A673 (cell line): ENCODE results near the gene AUH. TPM values are rescaled to one million over a fixed set of nuclear protein-coding genes. Genes with fewer than 3 reads are reported as not detected.

Experiments used
- BruUV-seq: library from RNA; stranded (reverse); fragments of 400-500 nt; replicated peaks from 2 replicates; lab custom pipeline; 2021; lab: Mats Ljungman, UMichigan
- CTCF ChIA-PET: fragments of 300-600 bp; sonication (Branson Sonifier 250); formaldehyde crosslinking; loops from one replicate; lab custom pipeline; 2022; ENCODE audit warnings: antibody characterized with exemption; lab: Charles Lee
- POLR2A ChIA-PET: fragments of 300-600 bp; sonication (Branson Sonifier 250); formaldehyde crosslinking; loops from one replicate; lab custom pipeline; 2022; ENCODE audit warnings: antibody characterized with exemption; ENCODE audit not compliant: low non-redundant PET; lab: Charles Lee
- DNase-seq: peaks from one replicate; pipeline ENCODE4 v3.0.0-alpha.2; 2015; ENCODE audit warnings: low spot score
- H3K27ac ChIP-seq: fragments of 200-600 bp; sonication (generic); 2 replicates; pipeline ENCODE4 v1.5.1; 2016; ENCODE audit warnings: mixed run types, low read depth, mild to moderate bottlenecking, mixed read lengths, antibody characterized with exemption, low read length; ENCODE audit not compliant: poor library complexity, severe bottlenecking
- H3K27me3 ChIP-seq: fragments of 200-600 bp; sonication (generic); replicated peaks from 2 replicates; pipeline ENCODE4 v1.6.1; 2017; ENCODE audit warnings: mixed run types, low read depth, mild to moderate bottlenecking, mixed read lengths, antibody characterized with exemption, low read length; ENCODE audit not compliant: insufficient read depth, poor library complexity
- H3K36me3 ChIP-seq: fragments of 200-600 bp; sonication (generic); 2 replicates; pipeline ENCODE4 v1.6.1; 2016; ENCODE audit warnings: mixed run types, mild to moderate bottlenecking, mixed read lengths, antibody characterized with exemption, low read length; ENCODE audit not compliant: insufficient read depth, poor library complexity, severe bottlenecking
- H3K4me1 ChIP-seq: fragments of 200-600 bp; sonication (generic); 2 replicates; pipeline ENCODE4 v1.6.1; 2017; ENCODE audit warnings: mixed run types, mild to moderate bottlenecking, mixed read lengths, antibody characterized with exemption, low read length; ENCODE audit not compliant: insufficient read depth, poor library complexity, severe bottlenecking
- H3K4me3 ChIP-seq: fragments of 200-600 bp; sonication (generic); 2 replicates; pipeline ENCODE4 v1.5.1; 2016; ENCODE audit warnings: low read depth, mixed run types, mild to moderate bottlenecking, mixed read lengths, low read length; ENCODE audit not compliant: poor library complexity, severe bottlenecking
- H3K9me3 ChIP-seq: fragments of 200-600 bp; sonication (generic); 2 replicates; pipeline ENCODE4 v1.6.1; 2016; ENCODE audit warnings: mixed run types, low read depth, mild to moderate bottlenecking, mixed read lengths, antibody characterized with exemption, low read length; ENCODE audit not compliant: poor library complexity, severe bottlenecking
- EZH2 ChIP-seq: fragments of 200-600 bp; sonication (generic); IDR thresholded peaks from 2 replicates; pipeline ENCODE4 v1.6.1; 2017; ENCODE audit warnings: borderline replicate concordance, low read depth, mild to moderate bottlenecking, mixed read lengths, antibody characterized with exemption, low read length; ENCODE audit not compliant: poor library complexity, severe bottlenecking
- intact Hi-C: fragments of 100-400 bp; cut with micrococcal nuclease; formaldehyde crosslinking; loops from one replicate; pipeline ENCODE4 v1.10.0; 2022; ENCODE audit not compliant: unreplicated experiment
- total RNA-seq: library from RNA; stranded (reverse); gene quantifications from 2 replicates; pipeline ENCODE4 v1.2.3, GENCODE V29; 2021
- TF ChIP-seq, protein P1 (sequence below): fragments of 300-800, 200-600 bp; sonication (generic); conservative IDR thresholded peaks from 2 replicates; pipeline ENCODE4 v1.5.1; 2017; ENCODE audit warnings: low read depth, mild to moderate bottlenecking, antibody characterized with exemption, low read length, moderate library complexity, mixed read lengths

The AUH gene
- total RNA-seq, 1 experiment from 2014 or later = 12.3 TPM

DNA sequence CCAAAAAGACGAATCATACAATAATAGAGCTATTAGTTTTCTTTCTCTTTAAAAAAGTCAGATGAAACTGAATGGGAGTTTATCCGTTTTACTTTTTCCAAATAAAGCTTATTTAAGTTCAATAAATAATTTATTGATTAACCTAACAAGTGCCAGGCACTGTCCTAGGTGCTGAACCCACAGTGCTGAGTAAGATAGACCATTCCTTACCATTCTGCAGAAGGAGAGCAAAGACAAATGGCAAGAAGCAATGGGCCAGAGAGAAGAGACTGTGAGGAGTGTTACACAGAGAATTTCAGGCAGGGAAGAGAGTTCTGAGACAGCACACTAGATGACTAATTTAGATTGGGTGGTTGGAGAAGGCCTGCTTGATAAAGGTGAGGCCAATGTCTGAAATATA, 127.2 kb downstream of the AUH start:
- CTCF ChIA-PET = no interaction called here
- DNase-seq = no peak

DNA sequence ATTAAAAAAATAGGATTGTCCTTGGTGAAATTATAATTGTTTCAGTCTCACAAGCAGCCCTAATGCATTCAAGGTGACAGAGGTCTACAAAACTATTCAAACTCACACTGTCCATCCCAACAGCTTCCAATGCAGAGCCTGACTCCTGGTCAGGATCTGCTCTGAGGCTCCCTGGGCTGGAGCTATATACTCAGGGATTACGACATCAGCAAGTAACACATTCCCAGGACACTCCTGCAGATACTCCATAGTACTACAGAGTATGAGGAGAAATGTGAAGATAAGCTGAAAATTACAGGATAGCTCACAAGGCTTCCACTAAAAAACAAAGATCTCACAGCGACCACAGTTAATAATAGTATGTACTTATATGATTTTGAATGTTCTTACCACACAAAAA, 130.1 kb downstream of the AUH start:
- Histone ChIP-seq H3K9me3 (no peaks in the 10 kb centered on the region), H3K36me3 (no peaks in the 10 kb centered on the region), H3K4me1 (no peaks in the 10 kb centered on the region), H3K4me3 (no peak overlapping the region), H3K27ac (no peak overlapping the region), H3K27me3 (no peaks in the 10 kb centered on the region)
- no TSS peak for BruUV-seq
- no peak for DNase-seq
- TF ChIP-seq, protein P1, sequence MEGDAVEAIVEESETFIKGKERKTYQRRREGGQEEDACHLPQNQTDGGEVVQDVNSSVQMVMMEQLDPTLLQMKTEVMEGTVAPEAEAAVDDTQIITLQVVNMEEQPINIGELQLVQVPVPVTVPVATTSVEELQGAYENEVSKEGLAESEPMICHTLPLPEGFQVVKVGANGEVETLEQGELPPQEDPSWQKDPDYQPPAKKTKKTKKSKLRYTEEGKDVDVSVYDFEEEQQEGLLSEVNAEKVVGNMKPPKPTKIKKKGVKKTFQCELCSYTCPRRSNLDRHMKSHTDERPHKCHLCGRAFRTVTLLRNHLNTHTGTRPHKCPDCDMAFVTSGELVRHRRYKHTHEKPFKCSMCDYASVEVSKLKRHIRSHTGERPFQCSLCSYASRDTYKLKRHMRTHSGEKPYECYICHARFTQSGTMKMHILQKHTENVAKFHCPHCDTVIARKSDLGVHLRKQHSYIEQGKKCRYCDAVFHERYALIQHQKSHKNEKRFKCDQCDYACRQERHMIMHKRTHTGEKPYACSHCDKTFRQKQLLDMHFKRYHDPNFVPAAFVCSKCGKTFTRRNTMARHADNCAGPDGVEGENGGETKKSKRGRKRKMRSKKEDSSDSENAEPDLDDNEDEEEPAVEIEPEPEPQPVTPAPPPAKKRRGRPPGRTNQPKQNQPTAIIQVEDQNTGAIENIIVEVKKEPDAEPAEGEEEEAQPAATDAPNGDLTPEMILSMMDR = no peak
- no peak for TF ChIP-seq EZH2
- ChIA-PET POLR2A (no interaction called here), CTCF (no interaction called here)
- intact Hi-C loops = no loop called here

More for the DNA sequence above, 127.2 kb downstream of the AUH start:
- Histone ChIP-seq H3K36me3 (no peaks in the 10 kb centered on the region), H3K27ac (no peak overlapping the region), H3K9me3 (no peaks in the 10 kb centered on the region), H3K4me1 (no peaks in the 10 kb centered on the region), H3K4me3 (no peak overlapping the region), H3K27me3 (no peaks in the 10 kb centered on the region)
- intact Hi-C loops = no loop called here
- no peak for TF ChIP-seq EZH2
- TF ChIP-seq, protein P1 = no peak
- POLR2A ChIA-PET = no interaction called here
- BruUV-seq = no TSS peak

DNA sequence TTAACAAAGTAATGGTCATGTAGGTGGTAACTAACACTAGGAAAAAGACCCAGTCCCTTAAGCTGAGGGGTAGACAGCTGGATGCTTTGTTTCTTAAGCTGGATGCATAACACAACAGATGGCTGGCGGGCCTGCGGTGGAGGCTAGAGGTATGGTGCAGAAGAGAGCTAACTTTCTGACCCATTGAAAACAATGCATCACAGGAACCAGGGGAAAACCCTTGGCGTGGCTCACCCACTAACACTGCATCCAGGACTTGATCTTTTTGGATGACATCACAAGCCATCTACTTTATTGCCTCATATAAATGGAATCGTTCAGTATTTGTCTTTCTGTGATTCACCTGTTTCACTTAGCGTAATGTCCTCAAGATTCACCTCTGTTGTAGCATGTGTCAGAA, 138.7 kb downstream of the AUH start:
- DNase-seq = no peak
- TF ChIP-seq EZH2 = no peak
- TF ChIP-seq, protein P1 = no peak
- H3K27me3 ChIP-seq = no peaks in the 10 kb centered on the region
- H3K9me3 ChIP-seq = no peaks in the 10 kb centered on the region
- intact Hi-C loops = no loop called here
- H3K4me3 ChIP-seq = no peak overlapping the region
- ChIA-PET CTCF (no interaction called here), POLR2A (no interaction called here)
- H3K4me1 ChIP-seq = no peaks in the 10 kb centered on the region
- no peak overlapping the region for H3K27ac ChIP-seq
- H3K36me3 ChIP-seq = no peaks in the 10 kb centered on the region
- BruUV-seq = no TSS peak
